Caco-2 (cell line): ENCODE data around the gene LDLRAD3. TPM values are rescaled to one million over a fixed set of nuclear protein-coding genes. Genes with fewer than 3 reads are reported as not detected.
A peak's percentile ranks its signal among the peaks of the same experiment; 100 is the strongest.

Experiments used
- BruUV-seq: library from RNA; stranded (reverse); fragments of 400-500 nt; replicated peaks from 2 replicates; lab custom pipeline; 2021; lab: Mats Ljungman, UMichigan
- CTCF ChIA-PET: fragments of 300-600 bp; sonication (Branson Sonifier 250); formaldehyde crosslinking; loops from one replicate; lab custom pipeline; 2022; ENCODE audit warnings: antibody characterized with exemption; lab: Charles Lee
- POLR2A ChIA-PET: fragments of 300-600 bp; sonication (Branson Sonifier 250); formaldehyde crosslinking; loops from one replicate; lab custom pipeline; 2022; ENCODE audit warnings: antibody characterized with exemption; lab: Charles Lee
- DNase-seq, 2 experiments: peaks; one replicate each; pipeline versions ENCODE4 v3.0.0 to v3.0.0-alpha.2; 2020 to 2022
- H3K27me3 ChIP-seq: replicated peaks from 2 replicates; pipeline ENCODE4 v1.6.0; 2011; ENCODE audit warnings: low read length; ENCODE audit not compliant: control insufficient read depth, insufficient read depth
- H3K36me3 ChIP-seq: 2 replicates; pipeline ENCODE4 v1.5.1; 2011; ENCODE audit warnings: low read length; ENCODE audit not compliant: control insufficient read depth, insufficient read depth
- H3K4me1 ChIP-seq: fragments of 250-450 bp; sonication (Bioruptor Pico); 2 replicates; pipeline ENCODE4 v1.5.1; 2020; ENCODE audit warnings: mild to moderate bottlenecking
- H3K4me3 ChIP-seq: 2 replicates; pipeline ENCODE4 v1.5.1; 2011; ENCODE audit warnings: low read depth, mild to moderate bottlenecking, control low read depth, low read length
- H3K9me3 ChIP-seq: fragments of 250-450 bp; sonication (Bioruptor Pico); 2 replicates; pipeline ENCODE4 v1.5.1; 2020; ENCODE audit warnings: mild to moderate bottlenecking, moderate library complexity
- H3K27ac Mint-ChIP-seq: one replicate; pipeline ENCODE4 v1.8.0; 2022; ENCODE audit warnings: mixed read lengths; ENCODE audit not compliant: unreplicated experiment
- H3K27me3 Mint-ChIP-seq: one replicate; pipeline ENCODE4 v1.8.0; 2022; ENCODE audit warnings: mixed read lengths; ENCODE audit not compliant: insufficient read depth, unreplicated experiment
- H3K36me3 Mint-ChIP-seq: one replicate; pipeline ENCODE4 v1.8.0; 2022; ENCODE audit warnings: mild to moderate bottlenecking, mixed read lengths; ENCODE audit not compliant: insufficient read depth, unreplicated experiment
- H3K4me1 Mint-ChIP-seq: one replicate; pipeline ENCODE4 v1.8.0; 2022; ENCODE audit warnings: low read depth, mixed read lengths; ENCODE audit not compliant: unreplicated experiment
- H3K4me3 Mint-ChIP-seq: one replicate; pipeline ENCODE4 v1.8.0; 2022; ENCODE audit warnings: mild to moderate bottlenecking, moderate library complexity, mixed read lengths; ENCODE audit not compliant: unreplicated experiment
- H3K9me3 Mint-ChIP-seq: one replicate; pipeline ENCODE4 v1.8.0; 2022; ENCODE audit warnings: mixed read lengths; ENCODE audit not compliant: unreplicated experiment
- intact Hi-C: fragments of 100-400 bp; cut with micrococcal nuclease; formaldehyde crosslinking; loops from one replicate; pipeline ENCODE4 v1.10.0; 2022; ENCODE audit not compliant: unreplicated experiment
- total RNA-seq: library from RNA; stranded (reverse); gene quantifications from 2 replicates; pipeline ENCODE4 v1.2.3, GENCODE V29; 2022
- TF ChIP-seq, protein P1 (sequence below), 2 experiments: fragments of 200-600 bp in 1 of 2; IDR thresholded peaks; 1 replicate in 1 of 2; 2 replicates in 1 of 2; pipeline versions ENCODE4 v1.5.1 to v1.8.0; 2011 to 2022; ENCODE audit warnings: antibody characterized with exemption in 1 of 2, control low read depth in 1 of 2, inconsistent platforms in 1 of 2, low read depth in 1 of 2, low read length in 1 of 2, mild to moderate bottlenecking in 1 of 2, moderate library complexity in 1 of 2; ENCODE audit not compliant: insufficient read depth in 1 of 2, severe bottlenecking in 1 of 2, unreplicated experiment in 1 of 2

LDLRAD3 gene
- total RNA-seq, 1 experiment from 2014 or later, result 9.9 TPM

DNA sequence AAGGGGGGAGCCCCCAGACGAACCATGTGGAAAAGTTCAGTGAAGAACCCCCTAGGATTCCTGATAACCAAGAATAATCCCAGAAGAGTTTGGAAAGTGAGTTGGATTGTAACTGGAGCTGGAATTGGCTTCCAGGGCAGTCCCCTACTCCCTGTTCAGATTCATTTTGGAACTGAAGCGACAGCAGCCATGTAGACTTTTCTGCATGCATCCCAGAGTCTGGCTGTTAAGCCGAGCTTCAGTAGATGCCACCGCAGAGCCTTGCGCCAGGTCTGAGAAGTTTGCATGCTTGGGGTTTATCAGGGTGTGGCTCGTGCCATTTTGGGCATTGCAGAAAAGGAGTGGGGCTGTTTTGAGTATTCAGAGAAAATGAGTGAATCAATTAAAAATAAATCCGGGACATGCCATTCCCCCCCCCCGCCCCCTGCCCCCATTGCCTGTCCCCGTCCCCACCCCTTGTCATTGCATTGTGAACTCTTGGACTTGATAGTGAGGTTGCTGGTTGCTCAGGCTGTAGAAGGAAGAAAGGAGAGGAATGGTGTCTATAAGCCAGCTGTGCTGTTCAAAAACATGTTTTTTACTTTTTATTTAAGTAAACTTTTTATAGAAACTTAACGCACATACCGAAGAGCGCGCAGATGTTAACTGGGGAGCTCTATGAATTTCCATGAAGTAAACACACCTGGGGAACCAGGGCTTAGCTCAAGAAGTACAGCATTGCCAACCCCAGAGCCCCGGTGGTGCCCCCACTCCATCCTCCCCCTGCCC lies 71.2 kb downstream of the LDLRAD3 start:
- Histone ChIP-seq H3K4me3 (no peak overlapping the region), H3K4me1 (0 out of 2 replicates have a peak, but pooled peaks cover 4% of the 10 kb centered on the region), H3K27me3 (no peaks in the 10 kb centered on the region), H3K36me3 (no peaks in the 10 kb centered on the region), H3K9me3 (no peaks in the 10 kb centered on the region)
- H3K36me3 Mint-ChIP-seq, result no peaks in the 10 kb centered on the region
- intact Hi-C loops, result no loop called here
- no peaks in the 10 kb centered on the region for H3K27me3 Mint-ChIP-seq
- no peak for DNase-seq
- POLR2A ChIA-PET, result no interaction called here
- H3K27ac Mint-ChIP-seq, result no peak overlapping the region
- TF ChIP-seq, protein P1, sequence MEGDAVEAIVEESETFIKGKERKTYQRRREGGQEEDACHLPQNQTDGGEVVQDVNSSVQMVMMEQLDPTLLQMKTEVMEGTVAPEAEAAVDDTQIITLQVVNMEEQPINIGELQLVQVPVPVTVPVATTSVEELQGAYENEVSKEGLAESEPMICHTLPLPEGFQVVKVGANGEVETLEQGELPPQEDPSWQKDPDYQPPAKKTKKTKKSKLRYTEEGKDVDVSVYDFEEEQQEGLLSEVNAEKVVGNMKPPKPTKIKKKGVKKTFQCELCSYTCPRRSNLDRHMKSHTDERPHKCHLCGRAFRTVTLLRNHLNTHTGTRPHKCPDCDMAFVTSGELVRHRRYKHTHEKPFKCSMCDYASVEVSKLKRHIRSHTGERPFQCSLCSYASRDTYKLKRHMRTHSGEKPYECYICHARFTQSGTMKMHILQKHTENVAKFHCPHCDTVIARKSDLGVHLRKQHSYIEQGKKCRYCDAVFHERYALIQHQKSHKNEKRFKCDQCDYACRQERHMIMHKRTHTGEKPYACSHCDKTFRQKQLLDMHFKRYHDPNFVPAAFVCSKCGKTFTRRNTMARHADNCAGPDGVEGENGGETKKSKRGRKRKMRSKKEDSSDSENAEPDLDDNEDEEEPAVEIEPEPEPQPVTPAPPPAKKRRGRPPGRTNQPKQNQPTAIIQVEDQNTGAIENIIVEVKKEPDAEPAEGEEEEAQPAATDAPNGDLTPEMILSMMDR (IDR thresholded peaks at IDR 0.05; ENCODE audit: insufficient read depth in 1 of 2, low read depth in 1 of 2, low read length in 1 of 2, severe bottlenecking in 1 of 2, unreplicated experiment in 1 of 2), result no peak
- CTCF ChIA-PET, result interaction anchor here (0.6 kb wide), 1 partner anchor 22 kb away, joined by 5 read pairs; no protein-coding TSS in a partner anchor
- no TSS peak for BruUV-seq
- H3K4me3 Mint-ChIP-seq, result no peak overlapping the region
- H3K4me1 Mint-ChIP-seq, result peaks cover 14% of the 10 kb centered on the region
- H3K9me3 Mint-ChIP-seq, result no peaks in the 10 kb centered on the region

GRCh38 chr11:36015799-36016198 lies 71.9 kb downstream of the LDLRAD3 start:
- no TSS peak for BruUV-seq
- Mint-ChIP-seq H3K4me1 (peaks cover 14% of the 10 kb centered on the region), H3K36me3 (no peaks in the 10 kb centered on the region), H3K9me3 (no peaks in the 10 kb centered on the region), H3K4me3 (no peak overlapping the region), H3K27me3 (no peaks in the 10 kb centered on the region), H3K27ac (peak overlapping the region; percentile 3)
- Histone ChIP-seq H3K36me3 (no peaks in the 10 kb centered on the region), H3K27me3 (no peaks in the 10 kb centered on the region), H3K4me3 (no peak overlapping the region), H3K4me1 (0 out of 2 replicates have a peak, but pooled peaks cover 4% of the 10 kb centered on the region), H3K9me3 (no peaks in the 10 kb centered on the region)
- POLR2A ChIA-PET, result no interaction called here
- intact Hi-C loops, result no loop called here
- TF ChIP-seq, protein P1 (IDR thresholded peaks at IDR 0.05; ENCODE audit: insufficient read depth in 1 of 2, low read depth in 1 of 2, low read length in 1 of 2, severe bottlenecking in 1 of 2, unreplicated experiment in 1 of 2), result no peak
- DNase-seq, result no peak
- CTCF ChIA-PET, result no interaction called here

- Histone ChIP-seq H3K36me3 (no peaks in the 10 kb centered on the region), H3K4me3 (no peak overlapping the region), H3K9me3 (no peaks in the 10 kb centered on the region), H3K4me1 (0 out of 2 replicates have a peak, but pooled peaks cover 4% of the 10 kb centered on the region), H3K27me3 (no peaks in the 10 kb centered on the region)
- no peaks in the 10 kb centered on the region for H3K36me3 Mint-ChIP-seq
- DNase-seq, result no peak
- H3K9me3 Mint-ChIP-seq, result no peaks in the 10 kb centered on the region
- ChIA-PET CTCF (no interaction called here), POLR2A (no interaction called here)
- intact Hi-C loops, result no loop called here
- no peaks in the 10 kb centered on the region for H3K27me3 Mint-ChIP-seq
- BruUV-seq, result no TSS peak
- TF ChIP-seq, protein P1 (IDR thresholded peaks at IDR 0.05; ENCODE audit: insufficient read depth in 1 of 2, low read depth in 1 of 2, low read length in 1 of 2, severe bottlenecking in 1 of 2, unreplicated experiment in 1 of 2), result no peak
- peak overlapping the region; percentile 3 for H3K27ac Mint-ChIP-seq
- no peak overlapping the region for H3K4me3 Mint-ChIP-seq
- peaks cover 14% of the 10 kb centered on the region for H3K4me1 Mint-ChIP-seq
Measured at GRCh38 chr11:36016263-36016662, 72.4 kb downstream of the LDLRAD3 start.
